Motor neuron (in vitro differentiated cells): ENCODE results near the gene CLIP3. TPM values are rescaled to one million over a fixed set of nuclear protein-coding genes. Genes with fewer than 3 reads are reported as not detected.
"Not testable (repeated sequence)": the region's sequence is repeated elsewhere in the genome, so short reads cannot be mapped to it uniquely, and the experiment has no call there.

Source experiments
- ATAC-seq, 8 experiments: fragments of 200-7000 bp; cut with Tn5 transposase; replicated peaks in 6 of 8; 2 replicates each; pipeline ENCODE4 v1.8.0; 2021; ENCODE audit warnings: mild to moderate bottlenecking in 8 of 8, moderate library complexity in 8 of 8
- H3K27ac ChIP-seq, 2 donors: fragments of 250-450 bp; sonication (Bioruptor Pico); 2 replicates each; pipeline ENCODE4 v1.9.0; 2021; ENCODE audit warnings: antibody characterized with exemption in 2 of 2, mild to moderate bottlenecking in 2 of 2, moderate library complexity in 1 of 2
- H3K4me1 ChIP-seq, 2 donors: fragments of 250-450 bp; sonication (Bioruptor Pico); replicated peaks in 1 of 2; 2 replicates each; pipeline ENCODE4 v1.6.1; 2021; ENCODE audit warnings: antibody characterized with exemption in 2 of 2, mild to moderate bottlenecking in 2 of 2, moderate library complexity in 1 of 2
- H3K4me3 ChIP-seq, 5 donors: fragments of 250-450 bp; sonication (Bioruptor Pico); 2 replicates each; pipeline ENCODE4 v1.9.0; 2021; ENCODE audit warnings: antibody characterized with exemption in 5 of 5, mild to moderate bottlenecking in 5 of 5, moderate library complexity in 4 of 5
- WGBS, 10 experiments: fragments of 450-650 bp; shearing (Covaris generic); methylation state at CpG; one replicate each; pipeline ENCODE4 v1.0.0; 2022; 5-methylcytosine and 5-hydroxymethylcytosine counted together
- in situ Hi-C, 9 experiments: fragments of 400-800 bp; cut with MboI; loops; one replicate each; pipeline ENCODE4 v1.15.0; 2021; ENCODE audit warnings: low sequenced_read_pairs in 9 of 9, low pct_unique_long_range_greater_than_20kb in 2 of 9; ENCODE audit not compliant: unreplicated experiment in 9 of 9
- total RNA-seq, 8 experiments: library from RNA; unstranded; fragments of 300-600 nt; gene quantifications; 2 replicates each; pipeline versions ENCODE4 v1.2.3 to v1.2.4, GENCODE V29; 2022

CLIP3 gene
- total RNA-seq = 10 to 100 TPM in 6 of 8 experiments, 1 to 10 TPM in 2; 2.7 to 33.8 (median 13.1) TPM

DNA sequence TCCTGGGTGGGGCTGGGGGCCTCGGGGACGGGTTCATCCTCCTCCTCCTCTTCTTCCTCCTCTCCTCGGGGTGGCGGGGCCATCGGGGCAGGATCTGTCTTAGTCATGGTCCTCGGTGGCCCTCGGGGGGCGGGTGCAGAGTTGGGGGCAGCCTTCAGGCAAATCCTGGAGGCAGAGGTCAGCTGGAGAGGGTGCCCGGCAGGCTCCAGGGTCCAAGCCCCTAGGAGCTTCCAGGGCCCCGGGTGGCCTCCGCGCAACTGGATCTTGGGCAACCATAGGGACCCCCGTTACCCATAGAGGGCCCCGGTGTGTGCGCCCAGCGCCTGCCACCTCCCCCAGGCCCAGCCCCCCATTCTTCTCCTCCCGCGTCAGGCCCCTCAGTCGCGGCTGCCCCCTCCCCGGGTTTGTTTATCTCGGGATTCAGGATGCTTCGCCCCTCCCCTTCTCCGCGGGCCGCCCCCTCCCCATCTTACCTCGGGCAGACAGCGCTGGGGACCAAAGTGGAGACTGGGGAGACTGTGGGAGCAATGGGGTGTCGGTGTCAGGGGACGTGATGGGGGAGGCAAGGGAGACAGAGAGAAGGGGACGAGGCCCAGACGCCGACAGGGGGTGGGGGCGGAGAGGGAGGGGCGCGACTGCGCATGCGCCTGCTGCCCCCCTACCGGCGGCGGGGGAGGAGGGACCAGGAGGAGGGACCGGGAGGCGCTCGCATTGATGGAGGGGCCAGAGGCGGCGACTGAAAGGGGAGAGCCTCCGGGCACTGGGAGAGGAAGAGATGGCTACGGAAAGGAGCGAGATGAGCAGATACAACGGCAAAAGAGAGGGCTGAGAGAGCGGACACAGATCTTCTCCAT is at the start of gene CLIP3:
TSS of gene CLIP3 (minus strand) at position 623 of the 854 bp plus-strand sequence. CDS start at position 107, 516 bp downstream.
- in situ Hi-C loops = no loop called here
- no CpG with 5 or more reads among the region's 51 CpGs for WGBS, 10 experiments
- Histone ChIP-seq H3K27ac (peak within 1 kb of the TSS; percentile 78 to 80), H3K4me1 (peaks cover 10% of the 10 kb centered on the region in 2 donors), H3K4me3 (peak within 1 kb of the TSS; percentile 50 to 97 (median 94))
- ATAC-seq = peak; percentile 69 to 91 (median 85)

DNA sequence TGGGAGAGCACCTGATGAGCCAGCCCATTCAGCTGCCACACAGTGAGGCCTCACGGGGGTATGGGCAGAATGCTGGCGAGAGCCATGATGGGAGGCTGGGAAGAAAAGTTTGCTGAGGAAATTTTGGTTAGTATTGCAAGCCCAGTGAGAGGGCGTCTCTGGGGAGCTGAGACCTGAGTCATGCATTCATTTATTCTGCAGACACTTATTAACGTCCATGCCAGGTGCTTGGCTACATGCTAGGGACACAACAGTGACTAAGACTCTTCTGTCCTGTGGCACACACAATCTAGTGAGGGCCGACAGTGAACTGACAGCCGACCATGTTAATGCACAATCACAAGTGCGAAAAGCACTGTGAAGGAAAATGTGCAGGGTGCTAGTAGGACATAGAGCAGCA is 49.2 kb upstream of the CLIP3 start:
- peak in 2 of 8 experiments; percentile 47 to 53 for ATAC-seq
- H3K27ac ChIP-seq = no peak overlapping the region
- no peaks in the 10 kb centered on the region for H3K4me1 ChIP-seq
- in situ Hi-C loops = no loop called here
- H3K4me3 ChIP-seq = no peak overlapping the region
- WGBS, 10 experiments = 92 to 100% (median 96%) methylated on average over 1 to 5 of the region's 7 CpGs; no CpG with 5 or more reads in 3 of the 10 experiments

- in situ Hi-C loops = no loop called here
- ATAC-seq = no peak
- H3K27ac ChIP-seq = no peak overlapping the region
- WGBS, 10 experiments = 40 to 100% (median 83%) methylated on average over 1 to 3 of the region's 3 CpGs; no CpG with 5 or more reads in 3 of the 10 experiments
- no peak overlapping the region for H3K4me3 ChIP-seq
- H3K4me1 ChIP-seq = no peaks in the 10 kb centered on the region
These were observed 48.7 kb upstream of the CLIP3 start for GRCh38 chr19:36081385-36081784.

- WGBS, 10 experiments = 83 to 100% (median 97%) methylated on average over 1 to 3 of the region's 3 CpGs
- Histone ChIP-seq H3K4me1 (no peaks in the 10 kb centered on the region), H3K27ac (no peak overlapping the region)
These were observed 46.8 kb upstream of the CLIP3 start for GRCh38 chr19:36079389-36079945.

GRCh38 chr19:36073121-36073876 is 40.6 kb upstream of the CLIP3 start:
- no peaks in the 10 kb centered on the region for H3K4me1 ChIP-seq
- no peak overlapping the region for H3K4me3 ChIP-seq
- 82 to 100% (median 92%) methylated on average over 1 to 7 of the region's 10 CpGs; no CpG with 5 or more reads in 4 of the 10 experiments for WGBS, 10 experiments
- in situ Hi-C loops = no loop called here
- ATAC-seq = no peak
- H3K27ac ChIP-seq = no peak overlapping the region

More at GRCh38 chr19:36079389-36079945, 46.8 kb upstream of the CLIP3 start:
- in situ Hi-C loops = no loop called here
- no peak for ATAC-seq
- H3K4me3 ChIP-seq = no peak overlapping the region

GRCh38 chr19:36072081-36072480 is 39.4 kb upstream of the CLIP3 start:
- in situ Hi-C loops = no loop called here
- H3K4me1 ChIP-seq = no peaks in the 10 kb centered on the region
- no peak overlapping the region for H3K27ac ChIP-seq
- ATAC-seq = no peak
- H3K4me3 ChIP-seq = no peak overlapping the region
- WGBS, 10 experiments = 68 to 100% (median 90%) methylated on average over 2 to 7 of the region's 8 CpGs; no CpG with 5 or more reads in 3 of the 10 experiments

DNA sequence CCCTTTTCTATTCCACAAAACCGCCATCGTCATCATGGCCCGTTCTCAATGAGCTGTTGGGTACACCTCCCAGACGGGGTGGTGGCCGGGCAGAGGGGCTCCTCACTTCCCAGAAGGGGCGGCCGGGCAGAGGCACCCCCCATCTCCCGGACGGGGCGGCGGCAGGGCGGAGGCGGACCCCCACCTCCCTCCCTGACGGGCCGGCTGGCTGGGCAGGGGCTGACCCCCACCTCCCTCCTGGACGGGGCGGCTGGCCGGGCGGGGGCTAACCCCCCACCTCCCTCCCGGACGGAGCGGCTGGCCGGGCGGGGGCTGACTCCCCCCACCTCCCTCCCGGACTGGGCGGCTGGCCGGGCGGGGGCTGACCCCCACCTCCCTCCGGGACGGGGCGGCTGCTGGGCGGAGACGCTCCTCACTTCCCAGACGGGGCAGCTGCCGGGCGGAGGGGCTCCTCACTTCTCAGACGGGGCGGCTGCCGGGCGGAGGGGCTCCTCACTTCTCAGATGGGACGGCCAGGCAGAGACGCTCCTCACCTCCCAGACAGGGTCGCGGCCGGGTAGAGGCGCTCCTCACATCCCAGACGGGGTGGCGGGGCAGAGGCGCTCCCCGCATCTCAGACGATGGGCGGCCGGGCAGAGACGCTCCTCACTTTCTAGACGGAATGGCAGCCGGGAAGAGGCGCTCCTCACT is 36.3 kb upstream of the CLIP3 start:
- H3K4me3 ChIP-seq, H3K27ac ChIP-seq, ATAC-seq, in situ Hi-C loops, H3K4me1 ChIP-seq: not testable (repeated sequence)
- WGBS, 10 experiments = no CpG with 5 or more reads among the region's 57 CpGs

DNA sequence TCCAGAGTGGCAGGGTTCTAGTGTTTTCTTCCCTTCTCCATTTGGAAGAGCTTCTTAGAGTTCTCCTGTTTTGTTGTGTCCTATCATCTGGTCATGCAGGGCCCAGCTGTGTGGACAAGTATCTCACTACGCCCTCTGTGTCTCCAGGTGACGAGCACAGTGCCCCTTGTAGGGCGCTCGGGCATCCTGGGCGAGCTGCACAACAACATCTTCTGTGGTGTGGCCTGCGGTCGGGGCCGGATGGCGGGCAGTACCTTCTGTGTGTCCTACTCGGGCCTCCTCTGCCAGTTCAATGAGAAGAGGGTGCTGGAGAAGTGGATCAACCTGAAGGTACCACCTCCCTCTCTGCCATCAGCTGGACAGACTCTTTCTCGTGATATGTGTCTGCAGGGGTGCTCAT is 35.0 kb upstream of the CLIP3 start:
- in situ Hi-C loops = no loop called here
- WGBS, 10 experiments = 60 to 100% (median 100%) methylated on average over 1 to 11 of the region's 11 CpGs; no CpG with 5 or more reads in 5 of the 10 experiments
- no peak for ATAC-seq

DNA sequence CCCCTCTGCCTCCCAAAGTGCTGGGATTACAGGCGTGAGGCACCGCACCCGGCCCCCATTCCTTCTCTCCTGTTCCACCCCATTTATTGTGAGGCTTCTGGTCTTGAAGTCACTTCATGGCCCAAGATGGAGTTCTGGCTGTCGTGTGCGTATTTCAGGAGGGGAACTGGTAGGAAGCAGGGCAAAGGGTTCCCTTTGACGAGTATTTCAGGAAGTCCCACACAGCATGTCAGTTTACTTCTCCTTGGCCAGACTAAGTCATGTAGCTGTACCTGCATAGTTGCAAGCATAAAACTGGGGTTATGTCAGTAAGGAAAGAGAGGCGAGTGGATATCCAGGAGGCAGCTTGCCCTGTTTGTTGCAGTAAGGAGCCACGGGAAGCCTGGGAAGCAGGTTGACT is 32.2 kb upstream of the CLIP3 start:
- 80 to 100% (median 95%) methylated on average over 1 to 5 of the region's 8 CpGs; no CpG with 5 or more reads in 1 of the 10 experiments for WGBS, 10 experiments
- in situ Hi-C loops = no loop called here
- no peak for ATAC-seq

More for the DNA sequence above, 35.0 kb upstream of the CLIP3 start:
- H3K4me1 ChIP-seq = no peaks in the 10 kb centered on the region
- no peak overlapping the region for H3K4me3 ChIP-seq
- H3K27ac ChIP-seq = no peak overlapping the region

GRCh38 chr19:36061367-36061766 is 28.7 kb upstream of the CLIP3 start:
- Histone ChIP-seq H3K4me1 (no peaks in the 10 kb centered on the region), H3K27ac (no peak overlapping the region), H3K4me3 (no peak overlapping the region)
- ATAC-seq = no peak
- in situ Hi-C loops = no loop called here
- 60 to 71% methylated on average over 1 of the region's 2 CpGs; no CpG with 5 or more reads in 8 of the 10 experiments for WGBS, 10 experiments

More for the DNA sequence above, 32.2 kb upstream of the CLIP3 start:
- H3K27ac ChIP-seq = no peak overlapping the region
- H3K4me1 ChIP-seq = no peaks in the 10 kb centered on the region
- no peak overlapping the region for H3K4me3 ChIP-seq

DNA sequence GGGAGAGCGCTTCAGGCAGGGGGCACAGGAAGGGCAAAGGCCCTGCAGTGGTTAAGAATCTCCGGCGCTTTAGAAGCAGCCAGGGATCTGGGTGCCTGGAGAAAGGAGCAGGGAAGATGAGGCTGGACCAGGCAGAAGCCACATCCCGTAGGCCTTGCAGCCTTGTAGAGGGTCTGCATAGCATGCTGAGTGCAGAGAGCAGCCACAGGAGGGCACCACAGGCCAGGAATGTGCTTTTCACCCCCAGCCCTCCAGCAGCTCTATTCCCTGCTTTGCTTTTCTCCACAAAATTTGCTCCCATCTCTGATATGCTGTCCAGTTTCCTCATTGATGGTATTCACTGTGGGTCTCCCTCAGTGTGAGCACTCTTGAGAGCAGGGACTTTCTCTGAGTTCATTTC is 27.8 kb upstream of the CLIP3 start:
- peaks cover 0 to 2% of the 10 kb centered on the region in 2 donors for H3K4me1 ChIP-seq
- peak; percentile 76 to 95 (median 88) for ATAC-seq
- no peak overlapping the region for H3K4me3 ChIP-seq
- 53 to 100% (median 92%) methylated on average over 1 to 3 of the region's 4 CpGs; no CpG with 5 or more reads in 5 of the 10 experiments for WGBS, 10 experiments
- no peak overlapping the region for H3K27ac ChIP-seq
- in situ Hi-C loops = no loop called here

DNA sequence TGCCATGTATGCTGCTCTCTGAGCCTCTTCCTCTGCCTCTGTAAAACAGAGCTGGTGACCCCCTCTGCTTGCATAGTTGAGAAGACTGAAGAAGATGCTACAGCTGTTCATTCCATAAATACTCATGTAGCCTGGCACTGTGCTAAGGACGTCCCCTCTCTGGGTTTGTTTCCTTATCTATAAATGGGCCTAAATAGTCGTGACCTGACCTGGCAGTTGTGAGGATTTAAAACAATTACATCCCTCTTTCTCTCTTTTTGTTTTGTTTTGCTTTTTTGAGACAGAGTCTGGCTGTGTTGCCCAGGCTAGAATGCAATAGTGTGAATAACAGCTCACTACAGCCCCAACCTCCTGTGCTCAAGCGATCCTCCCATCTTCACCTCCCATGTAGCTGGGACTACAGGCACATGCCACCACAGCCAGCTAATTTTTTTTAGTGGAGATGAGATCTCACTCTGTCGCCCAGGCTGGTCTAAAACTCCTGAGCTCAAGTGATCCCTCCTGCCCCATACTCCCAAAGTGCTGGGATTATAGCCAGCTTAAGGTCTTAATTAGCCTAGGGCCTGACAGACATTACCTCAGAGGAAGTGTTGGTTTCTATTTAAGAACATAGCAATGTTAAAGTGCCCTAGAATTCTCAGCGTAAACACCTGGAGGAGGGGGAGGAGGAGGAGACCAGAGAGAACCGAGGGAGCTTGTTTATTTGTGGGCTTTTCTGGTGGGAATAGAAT is 26.7 kb upstream of the CLIP3 start:
- Histone ChIP-seq H3K4me1 (peaks cover 0 to 2% of the 10 kb centered on the region in 2 donors), H3K27ac (no peak overlapping the region), H3K4me3 (no peak overlapping the region)
- ATAC-seq = no peak
- 80 to 100% (median 98%) methylated on average over 1 to 4 of the region's 6 CpGs; no CpG with 5 or more reads in 4 of the 10 experiments for WGBS, 10 experiments
- in situ Hi-C loops = no loop called here
